IPS DF 4.7 (cell line): ENCODE measurements around the gene LYVE1.

Experiments used
- DNase-seq: peaks from one replicate; pipeline ENCODE4 v3.0.0-alpha.2; 2013; ENCODE audit warnings: low spot score; ENCODE audit errors: extremely low read depth

Gene LYVE1

GRCh38 chr11:10592331-10592730 lies 23.9 kb upstream of the LYVE1 start:
- DNase-seq = no peak

DNA sequence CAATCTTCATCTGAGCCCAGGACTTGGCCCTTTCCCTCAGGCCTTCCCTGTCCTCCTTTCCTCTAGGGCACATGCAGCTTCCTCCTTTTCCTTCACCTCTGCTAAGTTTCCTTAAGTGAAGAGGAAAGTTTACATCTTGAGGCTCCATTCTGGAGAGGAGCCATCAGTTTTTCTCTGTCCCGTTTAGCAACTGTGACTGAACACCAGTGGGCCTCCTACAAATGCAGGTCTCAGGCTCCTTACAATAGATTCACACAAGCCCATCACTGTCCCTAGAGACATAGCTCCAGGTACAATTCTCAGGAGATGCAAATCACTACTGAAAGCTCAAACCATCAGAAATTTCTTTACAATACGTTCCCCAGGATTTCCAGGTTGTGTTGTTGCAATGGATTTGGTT lies 23.3 kb upstream of the LYVE1 start:
- no peak for DNase-seq

- no peak for DNase-seq
Observed at GRCh38 chr11:10590218-10590915, 21.9 kb upstream of the LYVE1 start.

GRCh38 chr11:10588904-10589303 lies 20.4 kb upstream of the LYVE1 start:
- DNase-seq = no peak

DNA sequence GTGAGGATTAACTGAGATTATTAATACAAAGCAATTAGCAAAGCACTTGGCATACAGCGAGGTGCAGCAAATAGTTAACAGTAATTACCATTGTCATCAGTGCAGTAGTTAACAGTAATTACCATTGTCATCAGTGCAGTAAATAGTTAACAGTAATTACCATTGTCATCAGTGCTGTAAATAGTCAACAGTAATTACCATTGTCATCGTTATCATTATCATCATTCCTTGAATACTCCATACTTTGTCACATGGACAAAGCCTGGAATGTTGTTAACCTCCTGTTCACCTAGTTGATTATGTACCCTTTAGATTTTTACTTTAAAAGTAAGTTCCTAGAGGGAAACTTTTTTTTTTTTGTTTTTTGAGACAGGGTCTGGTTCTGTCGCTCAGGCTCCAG lies 19.5 kb upstream of the LYVE1 start:
- no peak for DNase-seq

GRCh38 chr11:10587388-10587787 lies 18.9 kb upstream of the LYVE1 start:
- no peak for DNase-seq

DNA sequence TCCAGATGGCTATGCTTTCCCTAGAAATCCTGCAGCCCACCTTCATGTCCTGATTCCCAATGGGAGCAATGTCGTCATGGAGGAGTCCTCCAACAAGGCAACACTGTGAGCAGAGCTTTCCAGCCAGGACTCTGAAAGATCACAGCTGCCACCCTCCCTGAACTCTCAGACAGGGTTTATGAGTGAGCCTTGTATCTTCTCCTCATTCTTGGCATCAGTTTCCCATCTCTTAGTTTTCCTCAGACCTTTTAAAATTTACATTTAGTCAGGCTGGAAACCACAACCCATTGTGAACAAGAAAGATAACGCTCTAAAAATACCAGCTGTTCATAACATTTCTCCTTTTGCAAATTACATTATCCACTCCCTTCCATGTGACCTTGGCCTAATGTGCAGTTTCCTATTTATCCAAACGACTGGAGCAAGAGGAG lies 15.6 kb upstream of the LYVE1 start:
- no peak for DNase-seq

DNA sequence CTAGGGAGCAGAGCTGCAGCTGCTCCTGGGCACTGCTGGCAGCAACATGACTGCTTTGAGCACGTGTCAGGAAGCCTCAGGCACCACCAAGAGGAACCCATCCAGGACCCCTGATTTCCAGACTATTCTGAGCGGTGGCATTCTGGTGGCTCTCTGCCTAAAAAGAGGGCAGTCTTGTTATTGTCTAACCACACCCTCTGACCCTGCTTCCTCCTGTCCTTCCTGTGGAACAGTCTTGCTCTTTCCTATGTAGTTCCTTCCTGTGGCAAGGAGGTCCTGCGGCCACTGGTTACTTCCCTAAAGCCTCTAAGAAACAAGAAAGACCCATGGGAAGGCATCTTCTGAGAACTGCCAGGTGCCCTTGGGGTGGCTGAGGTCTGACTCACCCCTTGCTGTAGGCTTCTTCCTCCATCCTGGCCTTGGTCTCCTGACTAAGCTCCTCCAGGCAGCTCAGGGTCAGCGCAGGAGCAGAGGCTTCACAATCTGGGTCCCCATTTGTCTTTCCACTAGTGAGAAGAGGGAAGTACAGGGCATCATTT lies 13.1 kb upstream of the LYVE1 start:
- no peak for DNase-seq

- no peak for DNase-seq
Observed at GRCh38 chr11:10580623-10581022, 12.2 kb upstream of the LYVE1 start.

DNA sequence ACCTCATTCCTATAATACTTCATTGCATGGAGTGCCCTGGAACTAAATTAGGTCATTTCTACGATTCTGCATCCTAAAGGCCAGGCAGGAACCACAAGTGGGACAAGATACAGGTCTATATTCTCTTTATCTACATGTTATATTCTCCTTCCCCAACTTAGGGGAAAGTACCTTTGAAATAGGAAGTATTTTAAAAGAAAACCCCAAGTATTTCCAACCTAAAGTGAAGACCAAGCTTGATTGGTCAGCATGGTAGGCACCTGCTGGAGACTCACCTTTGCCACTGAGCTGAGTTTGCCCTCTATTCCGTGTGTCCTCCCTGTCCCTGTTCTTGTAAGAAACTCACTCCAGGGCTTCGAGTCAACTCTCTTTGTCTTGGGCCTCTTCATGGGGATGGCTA lies 11.2 kb upstream of the LYVE1 start:
- no peak for DNase-seq

- no peak for DNase-seq
Observed at GRCh38 chr11:10576035-10576398, 7.6 kb upstream of the LYVE1 start.

DNA sequence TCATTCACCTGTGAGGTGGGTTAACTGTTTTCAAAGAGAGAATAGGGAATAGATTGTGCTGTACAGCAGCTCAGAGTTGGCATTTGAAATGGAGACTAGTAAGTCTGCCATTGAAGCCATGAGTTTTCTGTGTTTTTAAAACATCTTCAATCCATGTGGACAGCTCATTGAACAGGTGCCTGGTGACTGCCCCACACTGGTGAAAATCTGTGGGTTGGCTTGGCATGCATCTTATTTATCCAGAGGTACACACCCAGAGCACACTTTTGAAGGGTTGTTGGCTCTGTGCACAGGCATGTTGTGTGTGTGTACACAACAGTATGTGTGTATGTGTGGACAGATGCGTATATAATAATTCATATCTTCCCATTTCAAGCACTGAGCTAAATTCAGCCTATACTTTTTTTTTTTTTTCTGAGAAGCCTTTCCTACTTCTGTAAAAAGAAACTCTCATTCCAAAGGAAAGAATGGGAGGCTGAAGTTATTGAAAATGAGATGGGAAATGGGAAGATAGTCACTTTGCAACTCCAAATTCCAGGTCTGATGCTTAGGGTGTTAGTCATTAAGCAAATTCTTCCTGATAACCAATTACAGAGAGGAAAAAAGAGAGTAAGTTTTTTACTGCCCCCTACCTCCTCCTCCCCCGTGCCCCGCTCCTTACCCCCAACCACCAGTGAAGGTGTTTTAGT lies 7.0 kb upstream of the LYVE1 start:
- DNase-seq = no peak

GRCh38 chr11:10573556-10573955 lies 5.1 kb upstream of the LYVE1 start:
- DNase-seq = no peak

DNA sequence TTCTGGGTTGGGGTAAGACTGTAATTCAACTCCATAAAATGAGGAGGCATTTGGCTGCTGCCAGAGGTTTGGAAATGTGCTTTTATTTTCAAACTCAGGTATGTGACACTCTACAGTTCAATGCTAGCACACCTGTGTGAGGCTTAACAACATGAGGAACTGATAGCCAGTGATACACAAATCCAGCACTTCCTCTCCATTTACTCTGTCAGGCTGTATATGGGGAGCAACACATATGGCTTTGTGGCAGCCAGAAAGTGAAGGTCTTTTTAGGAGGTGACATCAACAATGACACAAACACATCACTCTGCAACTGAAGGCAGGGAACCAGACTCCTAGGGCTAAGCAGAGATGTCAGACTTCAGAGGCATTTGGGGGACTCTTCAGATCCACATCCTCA lies 4.6 kb upstream of the LYVE1 start:
- no peak for DNase-seq

DNA sequence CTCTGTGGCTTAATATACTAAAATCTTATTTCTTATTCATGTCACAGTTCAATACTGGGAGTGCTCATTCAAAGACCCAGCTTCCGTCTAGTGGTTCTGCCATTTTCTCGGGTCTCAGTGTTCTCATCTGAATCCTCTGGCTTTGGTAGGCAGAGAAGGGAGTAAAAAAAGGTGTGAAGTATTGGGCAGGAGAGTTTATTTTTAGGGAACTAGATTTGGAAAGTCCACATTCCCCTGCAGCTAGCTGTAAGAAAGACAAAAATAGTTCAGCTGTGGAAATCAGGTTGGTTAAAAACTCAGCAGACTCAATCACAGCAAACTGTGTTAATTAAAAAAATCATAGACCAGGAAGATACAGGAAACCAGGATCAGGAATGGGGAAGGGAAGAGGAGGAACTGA lies 4.1 kb upstream of the LYVE1 start:
- no peak for DNase-seq

DNA sequence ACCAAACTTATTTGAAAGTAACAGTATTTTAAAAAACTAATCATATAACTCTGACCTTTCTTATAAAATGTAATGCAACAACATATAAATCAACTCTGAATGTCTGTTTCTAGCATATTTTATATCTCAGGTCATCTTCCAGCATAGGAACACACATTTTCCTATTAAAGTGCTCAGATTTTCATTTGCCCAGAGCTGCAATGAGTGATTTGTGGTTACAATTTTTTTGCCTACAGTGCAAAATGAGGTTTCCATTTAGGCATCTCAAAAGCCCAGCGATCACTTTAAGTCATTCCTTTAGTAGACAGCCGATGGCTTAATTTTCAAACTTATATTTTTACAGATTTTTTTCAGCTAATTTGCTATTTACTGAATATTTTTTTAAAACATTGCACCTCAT lies 1.0 kb downstream of the LYVE1 start:
- DNase-seq = no peak

GRCh38 chr11:10566257-10566957 lies 2.1 kb downstream of the LYVE1 start:
- no peak for DNase-seq

GRCh38 chr11:10565493-10565892 lies 3.0 kb downstream of the LYVE1 start:
- no peak for DNase-seq

DNA sequence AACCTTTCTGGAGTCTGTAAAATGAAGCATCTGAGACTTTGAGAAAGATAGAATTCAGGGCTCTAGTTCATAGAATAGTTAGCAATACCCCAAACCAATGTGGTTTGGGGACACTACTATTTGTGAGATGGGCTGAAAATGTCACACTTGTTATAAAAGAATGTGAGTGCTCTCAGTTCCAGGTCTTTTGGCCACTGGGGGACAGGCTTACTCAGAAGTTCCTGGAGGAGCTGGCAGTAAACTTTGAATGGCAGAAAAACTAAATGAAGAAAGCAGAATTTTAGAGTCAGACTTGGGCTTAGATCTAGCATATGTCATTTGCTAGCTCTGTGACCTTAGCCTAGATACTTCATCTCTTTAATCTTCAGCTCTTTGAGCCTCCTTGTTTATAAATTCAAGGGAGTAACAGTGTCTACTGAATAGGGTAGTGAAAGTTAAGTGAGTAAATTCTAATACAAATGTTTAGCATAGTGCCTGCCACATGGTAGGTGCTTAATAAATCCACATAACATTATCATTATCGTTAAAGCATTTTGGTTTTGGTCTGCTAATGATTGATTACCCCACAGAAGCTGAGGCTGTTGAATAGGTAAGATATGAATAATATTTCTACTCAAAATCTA lies 3.7 kb downstream of the LYVE1 start:
- DNase-seq = no peak

DNA sequence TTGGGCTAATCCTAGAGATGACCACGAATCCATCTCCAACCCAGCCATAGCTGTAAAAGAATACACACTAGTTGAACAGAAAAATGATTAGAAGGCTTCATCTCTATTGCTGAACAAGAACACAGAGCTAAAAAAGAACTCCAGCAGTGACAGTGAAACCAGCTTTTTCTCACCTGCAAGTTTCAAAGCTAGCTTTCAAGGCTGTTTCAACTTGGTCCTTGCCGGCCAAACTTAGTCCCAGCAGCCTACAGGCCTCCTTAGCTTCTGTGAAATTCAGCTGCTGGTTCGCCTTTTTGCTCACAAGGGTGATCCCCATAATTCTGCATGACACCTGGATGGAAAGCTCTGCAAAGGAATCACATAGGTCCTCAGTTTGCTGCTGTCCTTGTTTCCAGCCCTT lies 4.4 kb downstream of the LYVE1 start:
- DNase-seq = no peak

DNA sequence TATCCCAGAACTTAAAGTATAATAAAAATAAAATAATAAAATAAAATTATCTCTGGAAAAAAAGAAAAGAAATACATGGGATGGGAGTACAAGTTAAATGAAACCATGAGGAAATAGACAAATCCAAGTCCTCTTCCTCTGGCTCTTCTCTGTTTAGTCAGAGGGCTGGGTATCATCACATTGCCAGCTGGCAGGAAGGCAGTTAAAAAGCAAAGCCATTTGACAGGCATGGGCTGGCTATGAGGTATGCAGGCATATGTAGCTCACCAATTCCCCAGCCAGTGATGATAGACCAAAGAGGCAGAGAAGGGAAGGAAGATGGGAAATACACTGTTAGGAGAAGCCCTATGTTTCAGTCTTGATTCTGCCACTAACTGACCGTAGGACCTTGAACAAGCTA lies 6.5 kb downstream of the LYVE1 start:
- DNase-seq = no peak
